Smooth muscle cell (in vitro differentiated cells): ENCODE results near the gene CYP2S1. TPM values are rescaled to one million over a fixed set of nuclear protein-coding genes. Genes with fewer than 3 reads are reported as not detected.

Source experiments
- DNase-seq: peaks from one replicate; lab custom pipeline; 2025; ENCODE audit not compliant: unreplicated experiment; lab: John Stamatoyannopoulos, UW
- H2AFZ ChIP-seq: fragments of 200-600 bp; sonication (generic); 2 replicates; pipeline ENCODE4 v1.6.0; 2016; ENCODE audit warnings: antibody characterized with exemption, low read depth, mild to moderate bottlenecking
- H3F3A ChIP-seq: fragments of 200-600 bp; sonication (generic); 2 replicates; pipeline ENCODE4 v1.6.0; 2017; ENCODE audit warnings: antibody characterized with exemption, low read depth
- H3K27ac ChIP-seq: fragments of 200-600 bp; sonication (generic); 2 replicates; pipeline ENCODE4 v1.5.1; 2016; ENCODE audit warnings: low read depth, mild to moderate bottlenecking
- H3K27me3 ChIP-seq: fragments of 200-600 bp; sonication (generic); 2 replicates; pipeline ENCODE4 v1.6.1; 2016; ENCODE audit warnings: low read depth, mild to moderate bottlenecking
- H3K36me3 ChIP-seq: fragments of 200-600 bp; sonication (generic); 2 replicates; pipeline ENCODE4 v1.5.1; 2016; ENCODE audit warnings: low read depth
- H3K4me1 ChIP-seq: fragments of 200-600 bp; sonication (generic); 2 replicates; pipeline ENCODE4 v1.5.1; 2016; ENCODE audit warnings: low read depth
- H3K4me2 ChIP-seq: fragments of 200-600 bp; sonication (generic); 2 replicates; pipeline ENCODE4 v1.6.0; 2016; ENCODE audit warnings: mild to moderate bottlenecking
- H3K4me3 ChIP-seq: fragments of 200-600 bp; sonication (generic); 2 replicates; pipeline ENCODE4 v1.5.1; 2016; ENCODE audit warnings: mild to moderate bottlenecking
- H3K79me2 ChIP-seq: fragments of 200-600 bp; sonication (generic); 2 replicates; pipeline ENCODE4 v1.6.0; 2016; ENCODE audit warnings: low read depth, mild to moderate bottlenecking
- H3K9ac ChIP-seq: fragments of 200-600 bp; sonication (generic); 2 replicates; pipeline ENCODE4 v1.6.0; 2016; ENCODE audit warnings: low read depth
- H3K9me3 ChIP-seq: fragments of 200-600 bp; sonication (generic); replicated peaks from 2 replicates; pipeline ENCODE4 v1.5.1; 2016; ENCODE audit warnings: low read depth
- H4K20me1 ChIP-seq: fragments of 200-600 bp; sonication (generic); 2 replicates; pipeline ENCODE4 v1.6.0; 2016; ENCODE audit warnings: low read depth
- CTCF ChIP-seq: fragments of 200-600 bp; sonication (generic); IDR thresholded peaks from 2 replicates; pipeline ENCODE4 v1.5.1; 2017; ENCODE audit warnings: borderline replicate concordance, mild to moderate bottlenecking, antibody characterized with exemption; ENCODE audit not compliant: insufficient read depth, poor library complexity, severe bottlenecking
- WGBS: methylation state at CpG from one replicate; pipeline ENCODE4 v1.1.7; 2016; ENCODE audit warnings: low lambda C conversion rate; 5-methylcytosine and 5-hydroxymethylcytosine counted together
- polyA plus RNA-seq: library from polyadenylated mRNA; unstranded; fragments of >200 nt; fragmentation: Nextera tagmentation; extraction: Ambion mirVana; gene quantifications from 2 replicates; pipeline ENCODE4 v1.2.1, GENCODE V29; 2016
- total RNA-seq: library from RNA; depleted of rRNA; stranded (reverse); fragments of >200 nt; gene quantifications from 2 replicates; pipeline ENCODE4 v1.2.3, GENCODE V29; 2014

Gene CYP2S1
- total and polyA plus RNA-seq, 2 experiments from 2014 or later, result 0.18 to 1.8 TPM

DNA sequence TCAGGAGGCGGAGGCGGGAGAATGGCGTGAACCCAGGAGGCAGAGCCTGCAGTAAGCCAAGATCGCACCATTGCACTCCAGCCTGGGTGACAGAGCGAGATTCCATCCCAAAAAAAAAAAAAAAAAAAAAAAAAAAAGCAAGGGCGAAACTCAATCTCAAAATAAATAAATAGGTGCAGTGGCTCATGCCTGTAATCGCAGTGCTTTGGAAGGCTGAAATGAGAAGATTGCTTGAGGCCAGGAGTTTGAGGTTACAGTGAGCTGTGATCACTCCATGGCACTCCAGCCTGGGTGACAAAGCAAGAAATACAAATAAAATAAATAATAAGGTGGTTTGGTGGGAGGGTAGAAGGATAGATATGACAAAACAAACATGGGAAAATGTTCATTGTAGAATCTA lies 39.0 kb upstream of the CYP2S1 start:
- no peaks in the 10 kb centered on the region for H3K27me3 ChIP-seq
- TF ChIP-seq CTCF, result no peak
- no peak for DNase-seq

DNA sequence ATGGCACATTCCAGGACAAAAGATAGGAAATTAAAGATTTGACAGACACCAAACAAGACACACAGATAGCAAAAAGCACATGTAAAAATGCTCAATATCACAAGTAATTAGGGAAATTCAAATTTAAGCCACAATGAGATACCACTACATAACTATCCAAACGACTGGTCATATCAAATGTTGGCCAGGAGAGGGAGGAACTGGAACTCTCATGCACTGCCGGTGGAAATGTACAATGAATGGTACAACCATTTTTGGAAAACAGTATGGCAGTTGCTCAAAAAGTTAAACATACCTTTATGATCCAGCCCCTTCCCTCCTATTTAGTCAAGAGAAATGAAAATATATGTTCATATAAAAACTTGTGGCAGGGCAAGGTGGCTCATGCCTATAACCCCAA lies 36.8 kb upstream of the CYP2S1 start:
- TF ChIP-seq CTCF, result no peak
- Histone ChIP-seq H2AFZ (no peak overlapping the region), H4K20me1 (no peaks in the 10 kb centered on the region), H3K79me2 (no peaks in the 10 kb centered on the region), H3K4me1 (no peaks in the 10 kb centered on the region), H3K4me3 (no peak overlapping the region), H3K36me3 (no peaks in the 10 kb centered on the region), H3K9ac (no peak overlapping the region), H3F3A (peaks cover 4% of the 10 kb centered on the region), H3K27ac (no peak overlapping the region), H3K27me3 (no peaks in the 10 kb centered on the region), H3K4me2 (no peak overlapping the region), H3K9me3 (no peaks in the 10 kb centered on the region)
- WGBS, result 93% methylated on average over 2 of the region's 2 CpGs
- no peak for DNase-seq

More for the DNA sequence above, 39.0 kb upstream of the CYP2S1 start:
- Histone ChIP-seq H3K4me3 (no peak overlapping the region), H3K9me3 (no peaks in the 10 kb centered on the region), H4K20me1 (no peaks in the 10 kb centered on the region), H3K4me2 (no peak overlapping the region), H3K27ac (no peak overlapping the region), H3K79me2 (no peaks in the 10 kb centered on the region), H3K9ac (no peak overlapping the region), H3F3A (peaks cover 2% of the 10 kb centered on the region), H3K36me3 (no peaks in the 10 kb centered on the region), H3K4me1 (no peaks in the 10 kb centered on the region), H2AFZ (no peak overlapping the region)
- 90% methylated on average over 7 of the region's 7 CpGs for WGBS

DNA sequence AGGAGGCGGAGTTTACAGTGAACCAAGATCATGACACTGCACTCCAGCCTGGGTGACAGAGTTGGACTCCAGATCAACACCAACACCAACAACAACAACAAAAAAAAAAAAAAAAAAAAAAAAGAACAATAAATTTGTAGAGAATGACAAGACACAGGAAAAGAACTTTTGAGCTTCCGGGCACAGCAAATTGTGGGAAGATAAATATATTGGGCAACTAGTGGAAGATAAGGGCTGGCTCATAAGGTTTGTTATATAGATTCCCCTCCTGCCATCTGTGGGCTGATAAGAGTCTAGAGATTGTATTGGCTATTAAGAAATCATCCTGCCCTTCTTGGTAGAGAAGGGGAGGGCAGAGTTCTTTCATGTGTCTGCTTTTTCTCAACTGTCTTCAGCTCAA lies 33.1 kb upstream of the CYP2S1 start:
- H3F3A ChIP-seq, result peaks cover 4% of the 10 kb centered on the region
- no peaks in the 10 kb centered on the region for H3K9me3 ChIP-seq
- no peaks in the 10 kb centered on the region for H3K27me3 ChIP-seq
- no peak overlapping the region for H3K27ac ChIP-seq
- H3K4me1 ChIP-seq, result no peaks in the 10 kb centered on the region
- H3K4me3 ChIP-seq, result no peak overlapping the region
- TF ChIP-seq CTCF, result no peak
- H3K4me2 ChIP-seq, result no peak overlapping the region
- H3K79me2 ChIP-seq, result no peaks in the 10 kb centered on the region
- no peak overlapping the region for H2AFZ ChIP-seq
- no peak for DNase-seq
- no peaks in the 10 kb centered on the region for H4K20me1 ChIP-seq
- no peaks in the 10 kb centered on the region for H3K36me3 ChIP-seq
- no peak overlapping the region for H3K9ac ChIP-seq
- 62% methylated on average over 2 of the region's 2 CpGs for WGBS

GRCh38 chr19:41161903-41162302 lies 31.1 kb upstream of the CYP2S1 start:
- WGBS, result 93% methylated on average over 5 of the region's 5 CpGs

More at GRCh38 chr19:41161903-41162302, 31.1 kb upstream of the CYP2S1 start:
- Histone ChIP-seq H3K4me3 (no peak overlapping the region), H4K20me1 (no peaks in the 10 kb centered on the region), H3K9me3 (no peaks in the 10 kb centered on the region), H3K4me1 (no peaks in the 10 kb centered on the region), H3F3A (peaks cover 4% of the 10 kb centered on the region), H3K27me3 (no peaks in the 10 kb centered on the region), H3K79me2 (no peaks in the 10 kb centered on the region), H3K9ac (no peak overlapping the region), H3K4me2 (no peak overlapping the region), H3K27ac (no peak overlapping the region), H3K36me3 (no peaks in the 10 kb centered on the region), H2AFZ (no peak overlapping the region)
- no peak for TF ChIP-seq CTCF
- no peak for DNase-seq
